Smooth muscle cell (in vitro differentiated cells): ENCODE measurements around the gene MEF2A. TPM values are rescaled to one million over a fixed set of nuclear protein-coding genes. Genes with fewer than 3 reads are reported as not detected.

Experiments
- DNase-seq: peaks from one replicate; lab custom pipeline; 2025; ENCODE audit not compliant: unreplicated experiment; lab: John Stamatoyannopoulos, UW
- H2AFZ ChIP-seq: fragments of 200-600 bp; sonication (generic); 2 replicates; pipeline ENCODE4 v1.6.0; 2016; ENCODE audit warnings: antibody characterized with exemption, low read depth, mild to moderate bottlenecking
- H3F3A ChIP-seq: fragments of 200-600 bp; sonication (generic); 2 replicates; pipeline ENCODE4 v1.6.0; 2017; ENCODE audit warnings: antibody characterized with exemption, low read depth
- H3K27ac ChIP-seq: fragments of 200-600 bp; sonication (generic); 2 replicates; pipeline ENCODE4 v1.5.1; 2016; ENCODE audit warnings: low read depth, mild to moderate bottlenecking
- H3K27me3 ChIP-seq: fragments of 200-600 bp; sonication (generic); 2 replicates; pipeline ENCODE4 v1.6.1; 2016; ENCODE audit warnings: low read depth, mild to moderate bottlenecking
- H3K36me3 ChIP-seq: fragments of 200-600 bp; sonication (generic); 2 replicates; pipeline ENCODE4 v1.5.1; 2016; ENCODE audit warnings: low read depth
- H3K4me1 ChIP-seq: fragments of 200-600 bp; sonication (generic); 2 replicates; pipeline ENCODE4 v1.5.1; 2016; ENCODE audit warnings: low read depth
- H3K4me2 ChIP-seq: fragments of 200-600 bp; sonication (generic); 2 replicates; pipeline ENCODE4 v1.6.0; 2016; ENCODE audit warnings: mild to moderate bottlenecking
- H3K4me3 ChIP-seq: fragments of 200-600 bp; sonication (generic); 2 replicates; pipeline ENCODE4 v1.5.1; 2016; ENCODE audit warnings: mild to moderate bottlenecking
- H3K79me2 ChIP-seq: fragments of 200-600 bp; sonication (generic); 2 replicates; pipeline ENCODE4 v1.6.0; 2016; ENCODE audit warnings: low read depth, mild to moderate bottlenecking
- H3K9ac ChIP-seq: fragments of 200-600 bp; sonication (generic); 2 replicates; pipeline ENCODE4 v1.6.0; 2016; ENCODE audit warnings: low read depth
- H3K9me3 ChIP-seq: fragments of 200-600 bp; sonication (generic); replicated peaks from 2 replicates; pipeline ENCODE4 v1.5.1; 2016; ENCODE audit warnings: low read depth
- H4K20me1 ChIP-seq: fragments of 200-600 bp; sonication (generic); 2 replicates; pipeline ENCODE4 v1.6.0; 2016; ENCODE audit warnings: low read depth
- CTCF ChIP-seq: fragments of 200-600 bp; sonication (generic); IDR thresholded peaks from 2 replicates; pipeline ENCODE4 v1.5.1; 2017; ENCODE audit warnings: borderline replicate concordance, mild to moderate bottlenecking, antibody characterized with exemption; ENCODE audit not compliant: insufficient read depth, poor library complexity, severe bottlenecking
- WGBS: methylation state at CpG from one replicate; pipeline ENCODE4 v1.1.7; 2016; ENCODE audit warnings: low lambda C conversion rate; 5-methylcytosine and 5-hydroxymethylcytosine counted together
- polyA plus RNA-seq: library from polyadenylated mRNA; unstranded; fragments of >200 nt; fragmentation: Nextera tagmentation; extraction: Ambion mirVana; gene quantifications from 2 replicates; pipeline ENCODE4 v1.2.1, GENCODE V29; 2016
- total RNA-seq: library from RNA; depleted of rRNA; stranded (reverse); fragments of >200 nt; gene quantifications from 2 replicates; pipeline ENCODE4 v1.2.3, GENCODE V29; 2014

The MEF2A gene
- total and polyA plus RNA-seq, 2 experiments from 2014 or later: 12.3 to 75.8 TPM

GRCh38 chr15:99686290-99686689, 120.5 kb downstream of the MEF2A start:
- TF ChIP-seq CTCF: no peak
- Histone ChIP-seq H3K36me3 (peaks cover 17% of the 10 kb centered on the region), H3F3A (no peaks in the 10 kb centered on the region), H3K79me2 (peaks cover 19% of the 10 kb centered on the region), H2AFZ (no peak overlapping the region), H3K4me3 (no peak overlapping the region), H3K9me3 (peaks cover 7% of the 10 kb centered on the region), H3K9ac (no peak overlapping the region), H3K27me3 (no peaks in the 10 kb centered on the region), H4K20me1 (peaks cover 3% of the 10 kb centered on the region), H3K27ac (no peak overlapping the region), H3K4me1 (no peaks in the 10 kb centered on the region), H3K4me2 (no peak overlapping the region)
- no peak for DNase-seq
- 100% methylated on average over 1 of the region's 1 CpG for WGBS

- no peak overlapping the region for H3K27ac ChIP-seq
- WGBS: 96% methylated on average over 3 of the region's 3 CpGs
- no peak for TF ChIP-seq CTCF
- no peak for DNase-seq
- no peaks in the 10 kb centered on the region for H3K79me2 ChIP-seq
- no peak overlapping the region for H2AFZ ChIP-seq
- no peaks in the 10 kb centered on the region for H4K20me1 ChIP-seq
- H3K4me2 ChIP-seq: no peak overlapping the region
- peaks cover 28% of the 10 kb centered on the region for H3K36me3 ChIP-seq
- no peak overlapping the region for H3K9ac ChIP-seq
- H3K4me3 ChIP-seq: no peak overlapping the region
- no peaks in the 10 kb centered on the region for H3F3A ChIP-seq
- H3K27me3 ChIP-seq: no peaks in the 10 kb centered on the region
- no peaks in the 10 kb centered on the region for H3K9me3 ChIP-seq
- no peaks in the 10 kb centered on the region for H3K4me1 ChIP-seq
Measured at GRCh38 chr15:99692825-99693224, 127.0 kb downstream of the MEF2A start.

GRCh38 chr15:99696096-99696495, 130.3 kb downstream of the MEF2A start:
- Histone ChIP-seq H3K4me3 (no peak overlapping the region), H3K4me1 (no peaks in the 10 kb centered on the region), H3F3A (no peaks in the 10 kb centered on the region), H4K20me1 (no peaks in the 10 kb centered on the region), H2AFZ (no peak overlapping the region), H3K27ac (no peak overlapping the region), H3K36me3 (peaks cover 17% of the 10 kb centered on the region), H3K4me2 (no peak overlapping the region), H3K79me2 (no peaks in the 10 kb centered on the region), H3K9me3 (no peaks in the 10 kb centered on the region), H3K27me3 (no peaks in the 10 kb centered on the region), H3K9ac (no peak overlapping the region)
- WGBS: 94% methylated on average over 2 of the region's 2 CpGs
- no peak for TF ChIP-seq CTCF
- DNase-seq: no peak

GRCh38 chr15:99702895-99703602, 137.3 kb downstream of the MEF2A start:
- H4K20me1 ChIP-seq: peaks cover 3% of the 10 kb centered on the region
- H3K27me3 ChIP-seq: no peaks in the 10 kb centered on the region
- H3F3A ChIP-seq: peaks cover 15% of the 10 kb centered on the region
- no peaks in the 10 kb centered on the region for H3K36me3 ChIP-seq
- WGBS: 52% methylated on average over 4 of the region's 4 CpGs
- H3K4me1 ChIP-seq: peaks cover 5% of the 10 kb centered on the region
- no peaks in the 10 kb centered on the region for H3K79me2 ChIP-seq
- H3K9ac ChIP-seq: peak overlapping the region; percentile 91
- peak overlapping the region; percentile 79 for H3K4me2 ChIP-seq
- peak overlapping the region; percentile 97 for H3K27ac ChIP-seq
- peak overlapping the region; percentile 34 for H3K4me3 ChIP-seq
- TF ChIP-seq CTCF: no peak
- H2AFZ ChIP-seq: peak overlapping the region; percentile 50
- H3K9me3 ChIP-seq: no peaks in the 10 kb centered on the region
- DNase-seq: no peak
